ENCODE measurements around the gene ABCC8.
A peak's percentile ranks its signal among the peaks of the same experiment; 100 is the strongest.

Gene ABCC8

DNA sequence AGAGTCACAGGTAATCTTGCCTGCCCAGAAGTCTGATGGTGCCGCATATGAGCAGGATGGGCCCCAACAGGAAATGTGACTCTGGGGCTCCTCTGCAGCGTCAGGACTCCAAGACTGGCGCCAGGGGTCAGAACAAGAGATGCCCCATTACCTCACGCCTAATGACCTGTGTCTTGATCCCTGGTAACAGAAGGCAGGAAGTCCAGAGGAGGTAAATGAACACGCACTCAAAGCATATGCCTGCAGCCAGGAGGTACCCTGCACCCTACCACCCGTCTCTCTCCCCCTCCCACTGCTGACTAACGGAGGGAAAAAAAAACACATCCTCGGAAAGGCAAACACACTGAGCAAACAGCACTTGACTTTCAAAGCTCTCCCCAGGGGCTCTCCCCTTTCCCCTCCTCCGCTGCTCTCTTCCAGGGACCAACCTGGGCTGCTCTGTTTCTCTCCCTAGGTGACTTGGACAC is 37.3 kb downstream of the ABCC8 start (continued):
- TF ChIP-seq ZNF138 (tag by site-specific recombination; IDR thresholded peaks at IDR 0.05; ENCODE audit: borderline replicate concordance) (no peak), ZNF266 (tag by site-specific recombination; IDR thresholded peaks at IDR 0.05; ENCODE audit: low read depth) (no peak), KLF9 (tag by site-specific recombination; IDR thresholded peaks at IDR 0.05; ENCODE audit: low read depth) (no peak), ZNF600 (tag by site-specific recombination; IDR thresholded peaks at IDR 0.05) (no peak), ZBTB17 (tag by site-specific recombination; IDR thresholded peaks at IDR 0.05) (no peak; the same call in 1 of the 2 replicates), ZNF433 (tag by site-specific recombination; IDR thresholded peaks at IDR 0.05; ENCODE audit: low read depth) (no peak), ZNF23 (tag by site-specific recombination; IDR thresholded peaks at IDR 0.05; ENCODE audit: borderline replicate concordance) (no peak), ZNF354C (tag by site-specific recombination; IDR thresholded peaks at IDR 0.05; ENCODE audit: borderline replicate concordance, low read depth) (no peak), ZNF76 (tag by site-specific recombination; IDR thresholded peaks at IDR 0.05; ENCODE audit: borderline replicate concordance, low read depth) (no peak), ZNF792 (tag by site-specific recombination; IDR thresholded peaks at IDR 0.05) (no peak), ZNF521 (tag by site-specific recombination; IDR thresholded peaks at IDR 0.05) (no peak), ZNF37A (tag by site-specific recombination; IDR thresholded peaks at IDR 0.05) (no peak), EGR2 (tag by site-specific recombination; IDR thresholded peaks at IDR 0.05; ENCODE audit: low read depth) (0 out of 2 replicates have a peak, but pooled peaks have one; percentile 15), ZNF624 (tag by site-specific recombination; IDR thresholded peaks at IDR 0.05) (no peak), ZFP41 (tag by site-specific recombination; IDR thresholded peaks at IDR 0.05; ENCODE audit: borderline replicate concordance) (no peak), MEIS1 (CRISPR knock-in tag; IDR thresholded peaks at IDR 0.05; ENCODE audit: borderline replicate concordance) (no peak), ZNF654 (tag by site-specific recombination; IDR thresholded peaks at IDR 0.05; ENCODE audit: low read depth) (no peak), OSR2 (tag by site-specific recombination; IDR thresholded peaks at IDR 0.05) (peak; percentile 76), MYNN (tag by site-specific recombination; IDR thresholded peaks at IDR 0.05; ENCODE audit: borderline replicate concordance) (no peak), ZNF610 (tag by site-specific recombination; IDR thresholded peaks at IDR 0.05; ENCODE audit: borderline replicate concordance) (no peak), ZNF843 (tag by site-specific recombination; IDR thresholded peaks at IDR 0.05) (no peak), KLF16 (tag by site-specific recombination; IDR thresholded peaks at IDR 0.05) (no peak), ZFHX2 (tag by site-specific recombination; conservative IDR thresholded peaks at IDR 0.05) (peak; percentile 60), ZBTB8A (tag by site-specific recombination; IDR thresholded peaks at IDR 0.05) (peak; percentile 47; the same call in 1 of the 2 replicates), ZNF157 (tag by site-specific recombination; IDR thresholded peaks at IDR 0.05) (no peak), ZNF514 (tag by site-specific recombination; IDR thresholded peaks at IDR 0.05) (no peak), ZNF133 (tag by site-specific recombination; IDR thresholded peaks at IDR 0.05) (no peak)
- TF ChIP-seq, protein P1, sequence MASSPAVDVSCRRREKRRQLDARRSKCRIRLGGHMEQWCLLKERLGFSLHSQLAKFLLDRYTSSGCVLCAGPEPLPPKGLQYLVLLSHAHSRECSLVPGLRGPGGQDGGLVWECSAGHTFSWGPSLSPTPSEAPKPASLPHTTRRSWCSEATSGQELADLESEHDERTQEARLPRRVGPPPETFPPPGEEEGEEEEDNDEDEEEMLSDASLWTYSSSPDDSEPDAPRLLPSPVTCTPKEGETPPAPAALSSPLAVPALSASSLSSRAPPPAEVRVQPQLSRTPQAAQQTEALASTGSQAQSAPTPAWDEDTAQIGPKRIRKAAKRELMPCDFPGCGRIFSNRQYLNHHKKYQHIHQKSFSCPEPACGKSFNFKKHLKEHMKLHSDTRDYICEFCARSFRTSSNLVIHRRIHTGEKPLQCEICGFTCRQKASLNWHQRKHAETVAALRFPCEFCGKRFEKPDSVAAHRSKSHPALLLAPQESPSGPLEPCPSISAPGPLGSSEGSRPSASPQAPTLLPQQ (tag by site-specific recombination; IDR thresholded peaks at IDR 0.05): no peak
- TF ChIP-seq, protein P2, sequence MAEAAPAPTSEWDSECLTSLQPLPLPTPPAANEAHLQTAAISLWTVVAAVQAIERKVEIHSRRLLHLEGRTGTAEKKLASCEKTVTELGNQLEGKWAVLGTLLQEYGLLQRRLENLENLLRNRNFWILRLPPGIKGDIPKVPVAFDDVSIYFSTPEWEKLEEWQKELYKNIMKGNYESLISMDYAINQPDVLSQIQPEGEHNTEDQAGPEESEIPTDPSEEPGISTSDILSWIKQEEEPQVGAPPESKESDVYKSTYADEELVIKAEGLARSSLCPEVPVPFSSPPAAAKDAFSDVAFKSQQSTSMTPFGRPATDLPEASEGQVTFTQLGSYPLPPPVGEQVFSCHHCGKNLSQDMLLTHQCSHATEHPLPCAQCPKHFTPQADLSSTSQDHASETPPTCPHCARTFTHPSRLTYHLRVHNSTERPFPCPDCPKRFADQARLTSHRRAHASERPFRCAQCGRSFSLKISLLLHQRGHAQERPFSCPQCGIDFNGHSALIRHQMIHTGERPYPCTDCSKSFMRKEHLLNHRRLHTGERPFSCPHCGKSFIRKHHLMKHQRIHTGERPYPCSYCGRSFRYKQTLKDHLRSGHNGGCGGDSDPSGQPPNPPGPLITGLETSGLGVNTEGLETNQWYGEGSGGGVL (tag by site-specific recombination; IDR thresholded peaks at IDR 0.05): peak; percentile 40; the same call in 1 of the 2 replicates
- TF ChIP-seq, protein P3, sequence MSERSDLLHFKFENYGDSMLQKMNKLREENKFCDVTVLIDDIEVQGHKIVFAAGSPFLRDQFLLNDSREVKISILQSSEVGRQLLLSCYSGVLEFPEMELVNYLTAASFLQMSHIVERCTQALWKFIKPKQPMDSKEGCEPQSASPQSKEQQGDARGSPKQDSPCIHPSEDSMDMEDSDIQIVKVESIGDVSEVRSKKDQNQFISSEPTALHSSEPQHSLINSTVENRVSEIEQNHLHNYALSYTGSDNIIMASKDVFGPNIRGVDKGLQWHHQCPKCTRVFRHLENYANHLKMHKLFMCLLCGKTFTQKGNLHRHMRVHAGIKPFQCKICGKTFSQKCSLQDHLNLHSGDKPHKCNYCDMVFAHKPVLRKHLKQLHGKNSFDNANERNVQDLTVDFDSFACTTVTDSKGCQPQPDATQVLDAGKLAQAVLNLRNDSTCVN (tag by site-specific recombination; optimal IDR thresholded peaks at IDR 0.05): no peak
- TF ChIP-seq, protein P4, sequence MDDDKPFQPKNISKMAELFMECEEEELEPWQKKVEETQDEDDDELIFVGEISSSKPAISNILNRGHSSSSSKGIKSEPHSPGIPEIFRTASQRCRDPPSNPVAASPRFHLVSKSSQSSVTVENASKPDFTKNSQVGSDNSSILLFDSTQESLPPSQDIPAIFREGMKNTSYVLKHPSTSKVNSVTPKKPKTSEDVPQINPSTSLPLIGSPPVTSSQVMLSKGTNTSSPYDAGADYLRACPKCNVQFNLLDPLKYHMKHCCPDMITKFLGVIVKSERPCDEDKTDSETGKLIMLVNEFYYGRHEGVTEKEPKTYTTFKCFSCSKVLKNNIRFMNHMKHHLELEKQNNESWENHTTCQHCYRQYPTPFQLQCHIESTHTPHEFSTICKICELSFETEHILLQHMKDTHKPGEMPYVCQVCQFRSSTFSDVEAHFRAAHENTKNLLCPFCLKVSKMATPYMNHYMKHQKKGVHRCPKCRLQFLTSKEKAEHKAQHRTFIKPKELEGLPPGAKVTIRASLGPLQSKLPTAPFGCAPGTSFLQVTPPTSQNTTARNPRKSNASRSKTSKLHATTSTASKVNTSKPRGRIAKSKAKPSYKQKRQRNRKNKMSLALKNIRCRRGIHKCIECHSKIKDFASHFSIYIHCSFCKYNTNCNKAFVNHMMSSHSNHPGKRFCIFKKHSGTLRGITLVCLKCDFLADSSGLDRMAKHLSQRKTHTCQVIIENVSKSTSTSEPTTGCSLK (tag by site-specific recombination; IDR thresholded peaks at IDR 0.05): no peak
- TF ChIP-seq, protein P5, sequence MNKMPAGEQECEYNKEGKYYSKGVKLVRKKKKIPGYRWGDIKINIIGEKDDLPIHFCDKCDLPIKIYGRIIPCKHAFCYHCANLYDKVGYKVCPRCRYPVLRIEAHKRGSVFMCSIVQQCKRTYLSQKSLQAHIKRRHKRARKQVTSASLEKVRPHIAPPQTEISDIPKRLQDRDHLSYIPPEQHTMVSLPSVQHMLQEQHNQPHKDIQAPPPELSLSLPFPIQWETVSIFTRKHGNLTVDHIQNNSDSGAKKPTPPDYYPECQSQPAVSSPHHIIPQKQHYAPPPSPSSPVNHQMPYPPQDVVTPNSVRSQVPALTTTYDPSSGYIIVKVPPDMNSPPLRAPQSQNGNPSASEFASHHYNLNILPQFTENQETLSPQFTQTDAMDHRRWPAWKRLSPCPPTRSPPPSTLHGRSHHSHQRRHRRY (tag by site-specific recombination; IDR thresholded peaks at IDR 0.05): no peak
- TF ChIP-seq, protein P6, sequence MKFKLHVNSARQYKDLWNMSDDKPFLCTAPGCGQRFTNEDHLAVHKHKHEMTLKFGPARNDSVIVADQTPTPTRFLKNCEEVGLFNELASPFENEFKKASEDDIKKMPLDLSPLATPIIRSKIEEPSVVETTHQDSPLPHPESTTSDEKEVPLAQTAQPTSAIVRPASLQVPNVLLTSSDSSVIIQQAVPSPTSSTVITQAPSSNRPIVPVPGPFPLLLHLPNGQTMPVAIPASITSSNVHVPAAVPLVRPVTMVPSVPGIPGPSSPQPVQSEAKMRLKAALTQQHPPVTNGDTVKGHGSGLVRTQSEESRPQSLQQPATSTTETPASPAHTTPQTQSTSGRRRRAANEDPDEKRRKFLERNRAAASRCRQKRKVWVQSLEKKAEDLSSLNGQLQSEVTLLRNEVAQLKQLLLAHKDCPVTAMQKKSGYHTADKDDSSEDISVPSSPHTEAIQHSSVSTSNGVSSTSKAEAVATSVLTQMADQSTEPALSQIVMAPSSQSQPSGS (tag by site-specific recombination; IDR thresholded peaks at IDR 0.05; ENCODE audit: low read depth): no peak
